HG02840 (cell line): ENCODE data around the gene ARFGAP3.
"Not testable (repeated sequence)": the region's sequence is repeated elsewhere in the genome, so short reads cannot be mapped to it uniquely, and the experiment has no call there.

Experiments used
- ATAC-seq: cut with Tn5 transposase; IDR thresholded peaks from one replicate; pipeline ENCODE4 v1.9.1; 2021; ENCODE audit warnings: mild to moderate bottlenecking, moderate library complexity, moderate number of reproducible peaks; ENCODE audit not compliant: unreplicated experiment, low FRiP score

Gene ARFGAP3

GRCh38 chr22:42799461-42800405, 57.3 kb downstream of the ARFGAP3 start:
- ATAC-seq: no peak

GRCh38 chr22:42799061-42799460, 58.0 kb downstream of the ARFGAP3 start:
- ATAC-seq: no peak

GRCh38 chr22:42797011-42797410, 60.1 kb downstream of the ARFGAP3 start:
- ATAC-seq: no peak

GRCh38 chr22:42796081-42796480, 61.0 kb downstream of the ARFGAP3 start:
- ATAC-seq: no peak

- ATAC-seq: no peak
Observed at GRCh38 chr22:42794551-42795510, 62.2 kb downstream of the ARFGAP3 start.

- no peak for ATAC-seq
Observed at GRCh38 chr22:42793848-42794405, 63.1 kb downstream of the ARFGAP3 start.

- no peak for ATAC-seq
Observed at GRCh38 chr22:42792909-42793847, 63.9 kb downstream of the ARFGAP3 start.

GRCh38 chr22:42792453-42792908, 64.6 kb downstream of the ARFGAP3 start:
- no peak for ATAC-seq

- ATAC-seq: no peak
Observed at GRCh38 chr22:42791721-42792452, 65.2 kb downstream of the ARFGAP3 start.

- no peak for ATAC-seq
Observed at GRCh38 chr22:42788466-42788865, 68.6 kb downstream of the ARFGAP3 start.

- ATAC-seq: no peak
Observed at GRCh38 chr22:42788021-42788420, 69.1 kb downstream of the ARFGAP3 start.

GRCh38 chr22:42787357-42787736, 69.7 kb downstream of the ARFGAP3 start:
- no peak for ATAC-seq

GRCh38 chr22:42786606-42787356, 70.3 kb downstream of the ARFGAP3 start:
- ATAC-seq: no peak

- ATAC-seq: no peak
Observed at GRCh38 chr22:42785706-42786499, 71.2 kb downstream of the ARFGAP3 start.

- ATAC-seq: not testable (repeated sequence)
Observed at GRCh38 chr22:42782306-42782705, 74.8 kb downstream of the ARFGAP3 start.

- no peak for ATAC-seq
Observed at GRCh38 chr22:42780070-42780540, 77.0 kb downstream of the ARFGAP3 start.

- no peak for ATAC-seq
Observed at GRCh38 chr22:42777126-42777525, 79.9 kb downstream of the ARFGAP3 start.
